SK-N-SH (cell line): ENCODE measurements around the gene TMA16.

Source experiments
- EP300 ChIP-seq, 2 experiments: IDR thresholded peaks; 2 replicates each; pipeline versions ENCODE4 v1.4.0 to v1.6.1; 2012; ENCODE audit warnings: borderline replicate concordance in 1 of 2, low read depth in 1 of 2, low read length in 1 of 2
- EZH2phosphoT487 ChIP-seq: fragments of 200-600 bp; sonication (generic); IDR thresholded peaks from 2 replicates; pipeline ENCODE4 v1.6.1; 2017; ENCODE audit warnings: low read depth, mixed run types, mild to moderate bottlenecking, antibody characterized with exemption, moderate library complexity, borderline replicate concordance
- POLR2AphosphoS5 ChIP-seq: IDR thresholded peaks from 2 replicates; pipeline ENCODE4 v1.6.1; 2012; ENCODE audit warnings: low read depth, low read length
- TF ChIP-seq, protein P1 (sequence below): IDR thresholded peaks from 2 replicates; pipeline ENCODE4; 2012
- TF ChIP-seq, protein P2 (sequence below): fragments of 200-600 bp; sonication (generic); IDR thresholded peaks from 2 replicates; pipeline ENCODE4 v1.6.1; 2017; ENCODE audit warnings: antibody characterized with exemption, mild to moderate bottlenecking, moderate library complexity
- TF ChIP-seq, protein P3 (sequence below): IDR thresholded peaks from 2 replicates; pipeline ENCODE4 v1.4.0; 2012; ENCODE audit warnings: low read depth, borderline replicate concordance

DNA sequence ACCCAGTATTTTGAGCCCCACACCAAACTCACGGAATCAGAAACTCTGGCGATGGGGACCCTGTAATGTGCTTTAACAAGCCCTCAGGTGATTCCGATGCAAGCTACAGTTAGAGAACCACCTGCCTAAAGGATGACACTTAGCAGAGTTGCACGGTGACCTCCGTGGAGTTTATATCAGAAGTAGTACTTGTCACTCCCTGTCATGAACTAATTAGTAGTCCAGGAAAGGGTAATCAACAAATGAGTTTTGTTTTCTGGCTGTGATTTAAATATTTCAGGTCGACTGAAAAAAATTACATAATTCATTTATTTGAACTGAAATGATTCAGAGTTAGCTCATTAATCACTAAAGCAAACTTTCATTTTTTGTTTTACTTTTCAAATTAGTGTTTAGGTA is 56.4 kb downstream of the TMA16 start:
- TF ChIP-seq, protein P1, sequence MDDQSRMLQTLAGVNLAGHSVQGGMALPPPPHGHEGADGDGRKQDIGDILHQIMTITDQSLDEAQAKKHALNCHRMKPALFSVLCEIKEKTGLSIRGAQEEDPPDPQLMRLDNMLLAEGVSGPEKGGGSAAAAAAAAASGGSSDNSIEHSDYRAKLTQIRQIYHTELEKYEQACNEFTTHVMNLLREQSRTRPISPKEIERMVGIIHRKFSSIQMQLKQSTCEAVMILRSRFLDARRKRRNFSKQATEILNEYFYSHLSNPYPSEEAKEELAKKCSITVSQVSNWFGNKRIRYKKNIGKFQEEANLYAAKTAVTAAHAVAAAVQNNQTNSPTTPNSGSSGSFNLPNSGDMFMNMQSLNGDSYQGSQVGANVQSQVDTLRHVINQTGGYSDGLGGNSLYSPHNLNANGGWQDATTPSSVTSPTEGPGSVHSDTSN = no peak
- TF ChIP-seq POLR2AphosphoS5 (no peak), EZH2phosphoT487 (no peak), EP300 (IDR thresholded peaks at IDR 0.05; ENCODE audit: borderline replicate concordance in 1 of 2, low read depth in 1 of 2, low read length in 1 of 2) (no peak)
- TF ChIP-seq, protein P2, sequence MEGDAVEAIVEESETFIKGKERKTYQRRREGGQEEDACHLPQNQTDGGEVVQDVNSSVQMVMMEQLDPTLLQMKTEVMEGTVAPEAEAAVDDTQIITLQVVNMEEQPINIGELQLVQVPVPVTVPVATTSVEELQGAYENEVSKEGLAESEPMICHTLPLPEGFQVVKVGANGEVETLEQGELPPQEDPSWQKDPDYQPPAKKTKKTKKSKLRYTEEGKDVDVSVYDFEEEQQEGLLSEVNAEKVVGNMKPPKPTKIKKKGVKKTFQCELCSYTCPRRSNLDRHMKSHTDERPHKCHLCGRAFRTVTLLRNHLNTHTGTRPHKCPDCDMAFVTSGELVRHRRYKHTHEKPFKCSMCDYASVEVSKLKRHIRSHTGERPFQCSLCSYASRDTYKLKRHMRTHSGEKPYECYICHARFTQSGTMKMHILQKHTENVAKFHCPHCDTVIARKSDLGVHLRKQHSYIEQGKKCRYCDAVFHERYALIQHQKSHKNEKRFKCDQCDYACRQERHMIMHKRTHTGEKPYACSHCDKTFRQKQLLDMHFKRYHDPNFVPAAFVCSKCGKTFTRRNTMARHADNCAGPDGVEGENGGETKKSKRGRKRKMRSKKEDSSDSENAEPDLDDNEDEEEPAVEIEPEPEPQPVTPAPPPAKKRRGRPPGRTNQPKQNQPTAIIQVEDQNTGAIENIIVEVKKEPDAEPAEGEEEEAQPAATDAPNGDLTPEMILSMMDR = no peak
- TF ChIP-seq, protein P3, sequence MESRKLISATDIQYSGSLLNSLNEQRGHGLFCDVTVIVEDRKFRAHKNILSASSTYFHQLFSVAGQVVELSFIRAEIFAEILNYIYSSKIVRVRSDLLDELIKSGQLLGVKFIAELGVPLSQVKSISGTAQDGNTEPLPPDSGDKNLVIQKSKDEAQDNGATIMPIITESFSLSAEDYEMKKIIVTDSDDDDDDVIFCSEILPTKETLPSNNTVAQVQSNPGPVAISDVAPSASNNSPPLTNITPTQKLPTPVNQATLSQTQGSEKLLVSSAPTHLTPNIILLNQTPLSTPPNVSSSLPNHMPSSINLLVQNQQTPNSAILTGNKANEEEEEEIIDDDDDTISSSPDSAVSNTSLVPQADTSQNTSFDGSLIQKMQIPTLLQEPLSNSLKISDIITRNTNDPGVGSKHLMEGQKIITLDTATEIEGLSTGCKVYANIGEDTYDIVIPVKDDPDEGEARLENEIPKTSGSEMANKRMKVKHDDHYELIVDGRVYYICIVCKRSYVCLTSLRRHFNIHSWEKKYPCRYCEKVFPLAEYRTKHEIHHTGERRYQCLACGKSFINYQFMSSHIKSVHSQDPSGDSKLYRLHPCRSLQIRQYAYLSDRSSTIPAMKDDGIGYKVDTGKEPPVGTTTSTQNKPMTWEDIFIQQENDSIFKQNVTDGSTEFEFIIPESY = no peak
